C4-2B (cell line): ENCODE measurements around the gene GLI3.

Source experiments
- CTCF ChIP-seq: fragments of 450-650 bp; conservative IDR thresholded peaks from 2 replicates; pipeline ENCODE4 v1.5.1; 2017; ENCODE audit warnings: mild to moderate bottlenecking
- ZFX ChIP-seq: fragments of 450-650 bp; IDR thresholded peaks from 2 replicates; pipeline ENCODE4 v1.6.1; 2017

- TF ChIP-seq ZFX (no peak), CTCF (no peak)
These were observed 309.6 kb downstream of the GLI3 start for GRCh38 chr7:41927380-41927779.
